ENCODE results near the gene PTPRG.

The PTPRG gene

DNA sequence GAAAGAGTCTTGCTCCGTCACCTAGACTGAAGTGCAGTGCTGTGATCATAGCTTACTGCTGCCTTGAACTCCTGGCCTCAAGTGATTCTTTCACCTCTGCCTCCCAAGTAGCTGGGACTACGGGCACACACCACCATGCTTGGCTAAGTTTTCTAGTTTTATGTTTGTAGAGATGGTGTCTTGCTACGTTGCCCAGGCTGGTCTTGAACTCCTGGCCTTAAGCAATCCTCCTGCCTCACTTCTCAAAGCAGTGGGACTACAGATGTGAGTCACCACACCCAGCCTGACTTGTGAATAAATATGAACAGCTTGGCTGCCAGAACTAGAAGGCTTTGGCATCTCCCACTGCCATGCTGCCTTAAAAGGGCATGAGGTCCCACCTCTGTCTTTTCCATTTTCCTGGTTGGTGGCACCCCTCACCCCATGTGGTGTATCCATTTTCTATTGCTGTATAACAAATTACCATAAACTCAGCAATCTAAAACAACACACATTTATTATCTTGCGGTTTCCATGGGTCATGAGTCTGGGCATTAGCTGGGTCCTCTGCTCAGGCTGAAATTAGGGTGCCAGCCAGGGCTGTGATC, 44.3 kb downstream of the PTPRG start:
- Histone ChIP-seq H3K4me1 (ENCODE audit: control insufficient read depth, insufficient read depth, low read length) (no peaks in the 10 kb centered on the region; the same call in 1 of the 2 replicates), H3K36me3 (ENCODE audit: control insufficient read depth, insufficient read depth, low read length) (peaks cover 30% of the 10 kb centered on the region), H3K27ac (ENCODE audit: low read depth, low read length) (no peak overlapping the region), H3K27me3 (ENCODE audit: control insufficient read depth, insufficient read depth, low read length) (no peaks in the 10 kb centered on the region), H3K4me3 (ENCODE audit: low read depth, low read length) (no peak overlapping the region), H3K9ac (ENCODE audit: low read length) (no peak overlapping the region), H3K9me3 (ENCODE audit: control insufficient read depth, insufficient read depth, low read depth, low read length) (peaks cover 5% of the 10 kb centered on the region; the same call in 1 of the 2 replicates)

DNA sequence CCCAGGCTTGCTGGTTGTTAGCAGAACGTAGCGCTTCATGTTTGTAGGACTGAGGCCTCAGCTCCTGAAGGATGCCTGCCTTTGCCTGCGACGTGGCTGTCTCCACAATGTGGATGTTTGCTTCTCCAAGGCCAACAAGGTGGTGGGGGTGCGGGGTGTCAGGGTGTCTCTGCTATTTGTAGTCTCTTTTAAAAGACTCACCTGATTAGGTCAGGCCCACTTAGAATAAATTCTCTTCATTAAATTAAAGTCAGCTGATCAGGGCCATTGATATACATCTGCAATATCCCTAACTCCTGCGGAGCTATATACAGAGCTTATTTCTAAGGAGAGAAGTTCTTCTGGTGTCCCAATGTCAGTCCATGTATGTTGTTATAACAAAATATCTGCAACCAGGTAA, 44.8 kb downstream of the PTPRG start:
- Histone ChIP-seq H3K27me3 (ENCODE audit: control insufficient read depth, insufficient read depth, low read length) (no peaks in the 10 kb centered on the region), H3K36me3 (ENCODE audit: control insufficient read depth, insufficient read depth, low read length) (peaks cover 30% of the 10 kb centered on the region), H3K4me3 (ENCODE audit: low read depth, low read length) (no peak overlapping the region), H3K4me1 (ENCODE audit: control insufficient read depth, insufficient read depth, low read length) (no peaks in the 10 kb centered on the region; the same call in 1 of the 2 replicates), H3K9ac (ENCODE audit: low read length) (no peak overlapping the region), H3K9me3 (ENCODE audit: control insufficient read depth, insufficient read depth, low read depth, low read length) (peaks cover 5% of the 10 kb centered on the region; the same call in 1 of the 2 replicates), H3K27ac (ENCODE audit: low read depth, low read length) (no peak overlapping the region)

DNA sequence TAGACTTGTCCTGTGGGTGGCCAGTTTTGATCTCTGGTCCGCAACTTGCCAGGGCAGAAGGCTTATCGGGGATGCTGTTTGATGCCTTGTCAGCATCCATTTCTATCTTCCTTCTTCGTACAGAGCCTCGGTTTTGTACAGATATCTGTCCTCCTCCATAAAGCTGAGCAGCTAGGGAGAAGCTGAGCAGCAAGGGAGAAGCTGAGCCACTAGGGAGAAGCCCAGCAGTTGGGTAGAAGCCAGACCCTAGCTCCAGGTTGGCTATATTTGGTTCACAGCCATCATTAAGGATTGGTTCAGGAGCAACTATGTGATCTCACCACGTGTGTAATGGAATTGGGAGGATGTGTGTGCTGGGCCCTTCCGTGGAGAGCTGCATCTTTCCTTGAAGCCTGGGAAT, 46.7 kb downstream of the PTPRG start:
- H3K4me1 ChIP-seq (ENCODE audit: control insufficient read depth, insufficient read depth, low read length) = peaks cover 7% of the 10 kb centered on the region; the same call in 1 of the 2 replicates
- H3K9me3 ChIP-seq (ENCODE audit: control insufficient read depth, insufficient read depth, low read depth, low read length) = peaks cover 3% of the 10 kb centered on the region; the same call in 1 of the 2 replicates
- no peak overlapping the region for H3K9ac ChIP-seq (ENCODE audit: low read length)
- no peak overlapping the region for H3K4me3 ChIP-seq (ENCODE audit: low read depth, low read length)
- H3K27ac ChIP-seq (ENCODE audit: low read depth, low read length) = no peak overlapping the region
- no peaks in the 10 kb centered on the region for H3K27me3 ChIP-seq (ENCODE audit: control insufficient read depth, insufficient read depth, low read length)
- H3K36me3 ChIP-seq (ENCODE audit: control insufficient read depth, insufficient read depth, low read length) = peaks cover 23% of the 10 kb centered on the region

DNA sequence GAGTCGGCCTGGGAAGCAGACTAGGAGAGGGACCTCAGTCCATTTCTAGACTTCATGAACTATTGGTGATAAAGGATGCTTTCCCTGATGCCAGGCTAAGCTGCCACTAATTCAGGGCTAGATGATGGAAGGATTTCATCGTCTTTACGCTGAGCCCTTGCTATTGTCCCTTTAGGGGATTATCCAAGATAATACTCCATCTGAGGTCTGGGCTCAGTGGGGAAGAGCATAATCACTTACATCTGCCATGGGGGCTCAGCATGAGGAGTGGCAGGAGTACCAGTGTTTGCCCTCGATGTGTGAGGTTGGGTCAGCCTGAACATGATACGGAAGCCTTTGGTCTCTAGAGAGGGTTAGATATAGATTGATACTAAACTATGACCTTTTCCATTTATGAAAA, 47.3 kb downstream of the PTPRG start:
- H3K4me1 ChIP-seq (ENCODE audit: control insufficient read depth, insufficient read depth, low read length) = peaks cover 7% of the 10 kb centered on the region; the same call in 1 of the 2 replicates
- peaks cover 23% of the 10 kb centered on the region for H3K36me3 ChIP-seq (ENCODE audit: control insufficient read depth, insufficient read depth, low read length)

DNA sequence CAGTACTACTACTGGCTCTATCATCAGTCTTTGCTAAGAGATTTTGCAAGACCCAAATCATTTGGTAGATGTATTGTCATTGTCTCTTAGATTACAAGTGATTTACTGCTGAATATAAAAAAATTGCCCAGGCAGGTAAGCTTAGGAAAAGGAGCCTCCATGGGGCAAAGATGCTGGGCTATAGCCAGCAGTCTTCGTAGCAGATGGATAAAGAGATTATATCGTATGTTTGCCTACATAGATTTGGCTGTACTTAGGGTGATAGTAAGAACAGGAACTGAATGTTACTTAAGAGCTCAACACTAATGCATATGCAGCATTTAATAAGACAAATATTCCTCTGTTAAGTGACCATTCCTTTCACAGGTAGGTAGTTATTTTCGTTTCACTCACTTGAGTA, 48.9 kb downstream of the PTPRG start:
- H3K27ac ChIP-seq (ENCODE audit: low read depth, low read length) = no peak overlapping the region
- no peak overlapping the region for H3K9ac ChIP-seq (ENCODE audit: low read length)
- H3K9me3 ChIP-seq (ENCODE audit: control insufficient read depth, insufficient read depth, low read depth, low read length) = no peaks in the 10 kb centered on the region
- H3K36me3 ChIP-seq (ENCODE audit: control insufficient read depth, insufficient read depth, low read length) = peaks cover 21% of the 10 kb centered on the region
- no peak overlapping the region for H3K4me3 ChIP-seq (ENCODE audit: low read depth, low read length)
- H3K27me3 ChIP-seq (ENCODE audit: control insufficient read depth, insufficient read depth, low read length) = no peaks in the 10 kb centered on the region
- H3K4me1 ChIP-seq (ENCODE audit: control insufficient read depth, insufficient read depth, low read length) = peaks cover 7% of the 10 kb centered on the region; the same call in 1 of the 2 replicates

More for the DNA sequence above, 47.3 kb downstream of the PTPRG start:
- Histone ChIP-seq H3K9ac (ENCODE audit: low read length) (no peak overlapping the region), H3K27me3 (ENCODE audit: control insufficient read depth, insufficient read depth, low read length) (no peaks in the 10 kb centered on the region), H3K9me3 (ENCODE audit: control insufficient read depth, insufficient read depth, low read depth, low read length) (no peaks in the 10 kb centered on the region), H3K4me3 (ENCODE audit: low read depth, low read length) (no peak overlapping the region), H3K27ac (ENCODE audit: low read depth, low read length) (no peak overlapping the region)

DNA sequence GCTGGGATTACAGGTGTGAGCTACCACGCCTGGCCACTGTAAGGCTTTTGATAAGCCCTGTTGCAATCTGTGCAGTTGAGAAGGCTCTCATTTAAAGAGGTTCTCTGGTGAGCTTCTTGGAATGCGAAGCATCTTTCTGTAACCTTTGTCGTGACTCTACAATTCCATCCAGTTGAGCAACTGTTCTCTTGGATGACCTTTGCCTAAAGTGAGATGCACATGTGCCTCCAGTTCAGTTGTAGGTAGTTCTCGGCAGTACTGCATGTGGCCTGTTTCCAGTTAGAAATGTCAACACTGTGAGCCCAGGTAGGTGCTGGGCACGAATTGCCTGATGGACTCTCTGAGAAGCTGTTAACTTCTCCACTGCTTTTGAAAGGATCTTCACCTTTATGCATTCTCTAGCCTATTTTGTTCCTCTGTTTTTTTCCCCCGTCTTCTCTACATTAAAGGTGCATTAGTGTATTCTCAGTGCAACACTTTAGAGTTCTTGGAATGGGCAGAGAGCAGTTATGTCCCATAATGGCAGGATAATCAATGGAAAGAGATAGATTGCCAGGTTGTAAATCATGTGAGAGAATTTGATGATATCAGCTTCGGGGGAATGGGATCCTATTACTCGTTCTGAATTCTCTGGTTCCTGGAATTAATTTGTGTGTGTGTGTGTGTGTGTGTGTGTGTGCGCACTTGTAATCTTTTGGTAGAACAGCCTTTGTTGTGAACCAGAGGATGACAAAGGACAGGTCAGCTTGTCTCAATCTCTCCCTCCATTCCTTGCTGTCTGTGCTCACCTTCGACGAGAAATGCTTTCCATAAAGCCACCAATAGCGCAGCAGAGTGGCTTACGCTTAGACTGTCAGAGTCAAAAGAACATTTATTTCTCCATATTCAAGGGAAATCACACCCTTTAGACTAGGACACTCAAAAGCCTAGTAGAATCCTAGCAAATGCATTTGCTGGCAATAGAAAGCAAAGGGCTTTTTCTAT, 51.1 kb downstream of the PTPRG start:
- peaks cover 11% of the 10 kb centered on the region for H3K36me3 ChIP-seq (ENCODE audit: control insufficient read depth, insufficient read depth, low read length)
- H3K9me3 ChIP-seq (ENCODE audit: control insufficient read depth, insufficient read depth, low read depth, low read length) = no peaks in the 10 kb centered on the region
- H3K4me1 ChIP-seq (ENCODE audit: control insufficient read depth, insufficient read depth, low read length) = peaks cover 19% of the 10 kb centered on the region; the same call in 1 of the 2 replicates
- no peak overlapping the region for H3K9ac ChIP-seq (ENCODE audit: low read length)
- H3K4me3 ChIP-seq (ENCODE audit: low read depth, low read length) = no peak overlapping the region
- no peaks in the 10 kb centered on the region for H3K27me3 ChIP-seq (ENCODE audit: control insufficient read depth, insufficient read depth, low read length)
- no peak overlapping the region for H3K27ac ChIP-seq (ENCODE audit: low read depth, low read length)

DNA sequence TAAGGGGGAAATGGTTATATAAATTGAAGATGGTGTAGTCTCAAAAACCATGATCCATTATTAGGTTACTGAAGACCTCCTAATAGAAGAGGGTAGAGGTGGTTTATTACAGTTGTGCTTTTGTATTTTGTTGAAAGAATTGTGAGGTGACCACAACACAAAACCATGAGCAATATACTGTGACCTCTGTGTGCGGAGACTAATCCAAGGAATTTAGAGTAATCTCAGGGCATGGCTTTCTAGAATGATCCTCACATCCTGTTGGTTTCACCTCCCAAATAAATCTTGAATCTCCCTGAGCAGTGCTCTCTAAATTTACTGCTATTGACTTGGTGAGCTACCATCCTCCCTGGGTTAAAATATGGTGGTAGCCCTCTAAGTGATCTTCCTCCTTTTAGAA, 52.3 kb downstream of the PTPRG start:
- Histone ChIP-seq H3K27me3 (ENCODE audit: control insufficient read depth, insufficient read depth, low read length) (no peaks in the 10 kb centered on the region), H3K36me3 (ENCODE audit: control insufficient read depth, insufficient read depth, low read length) (peaks cover 11% of the 10 kb centered on the region), H3K27ac (ENCODE audit: low read depth, low read length) (no peak overlapping the region), H3K4me3 (ENCODE audit: low read depth, low read length) (no peak overlapping the region), H3K9ac (ENCODE audit: low read length) (no peak overlapping the region), H3K4me1 (ENCODE audit: control insufficient read depth, insufficient read depth, low read length) (peaks cover 19% of the 10 kb centered on the region; the same call in 1 of the 2 replicates), H3K9me3 (ENCODE audit: control insufficient read depth, insufficient read depth, low read depth, low read length) (no peaks in the 10 kb centered on the region)

DNA sequence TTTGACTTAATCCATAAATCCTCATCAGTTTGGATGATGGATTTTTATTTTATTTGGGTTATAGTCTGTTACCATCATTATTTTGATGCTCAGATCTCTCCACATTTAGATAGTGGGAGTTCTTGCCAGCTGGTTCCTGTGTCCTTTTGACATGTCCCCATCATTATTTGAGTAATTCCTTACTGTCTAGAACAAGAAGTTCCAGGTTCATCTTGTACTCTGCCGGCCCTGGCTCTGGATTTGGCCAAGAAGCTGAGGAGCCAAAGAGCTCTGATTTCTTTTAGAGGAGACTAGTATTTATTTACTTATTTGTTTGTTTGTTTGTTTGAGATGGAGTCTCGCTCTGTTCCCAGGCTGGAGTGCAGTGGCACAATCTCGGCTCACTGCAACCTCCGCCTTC, 54.3 kb downstream of the PTPRG start:
- Histone ChIP-seq H3K9me3 (ENCODE audit: control insufficient read depth, insufficient read depth, low read depth, low read length) (no peaks in the 10 kb centered on the region), H3K27me3 (ENCODE audit: control insufficient read depth, insufficient read depth, low read length) (no peaks in the 10 kb centered on the region), H3K4me1 (ENCODE audit: control insufficient read depth, insufficient read depth, low read length) (peaks cover 26% of the 10 kb centered on the region), H3K27ac (ENCODE audit: low read depth, low read length) (no peak overlapping the region), H3K9ac (ENCODE audit: low read length) (no peak overlapping the region), H3K4me3 (ENCODE audit: low read depth, low read length) (no peak overlapping the region), H3K36me3 (ENCODE audit: control insufficient read depth, insufficient read depth, low read length) (peaks cover 19% of the 10 kb centered on the region)

DNA sequence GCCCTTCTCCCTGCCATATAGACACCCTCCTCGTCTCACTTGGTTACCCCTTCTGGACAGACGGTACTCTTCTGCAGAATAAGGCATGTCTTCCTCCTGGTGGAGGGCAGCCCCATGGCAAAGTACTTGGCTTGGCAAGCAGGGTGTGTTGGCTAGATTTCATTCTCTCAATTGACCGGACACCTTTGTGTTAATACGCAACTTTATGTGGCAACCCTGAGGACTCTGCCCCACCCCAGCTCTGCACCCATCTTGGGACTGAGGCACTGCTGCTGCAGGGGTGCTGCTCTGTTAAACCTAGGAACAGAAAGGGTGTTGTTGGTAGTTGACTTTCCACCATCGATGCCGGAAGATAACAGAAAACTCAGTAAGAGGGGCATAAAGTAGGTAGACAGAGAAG, 55.2 kb downstream of the PTPRG start:
- Histone ChIP-seq H3K9me3 (ENCODE audit: control insufficient read depth, insufficient read depth, low read depth, low read length) (no peaks in the 10 kb centered on the region), H3K27ac (ENCODE audit: low read depth, low read length) (no peak overlapping the region), H3K4me3 (ENCODE audit: low read depth, low read length) (no peak overlapping the region), H3K27me3 (ENCODE audit: control insufficient read depth, insufficient read depth, low read length) (no peaks in the 10 kb centered on the region), H3K36me3 (ENCODE audit: control insufficient read depth, insufficient read depth, low read length) (peaks cover 19% of the 10 kb centered on the region), H3K4me1 (ENCODE audit: control insufficient read depth, insufficient read depth, low read length) (peaks cover 26% of the 10 kb centered on the region), H3K9ac (ENCODE audit: low read length) (no peak overlapping the region)

DNA sequence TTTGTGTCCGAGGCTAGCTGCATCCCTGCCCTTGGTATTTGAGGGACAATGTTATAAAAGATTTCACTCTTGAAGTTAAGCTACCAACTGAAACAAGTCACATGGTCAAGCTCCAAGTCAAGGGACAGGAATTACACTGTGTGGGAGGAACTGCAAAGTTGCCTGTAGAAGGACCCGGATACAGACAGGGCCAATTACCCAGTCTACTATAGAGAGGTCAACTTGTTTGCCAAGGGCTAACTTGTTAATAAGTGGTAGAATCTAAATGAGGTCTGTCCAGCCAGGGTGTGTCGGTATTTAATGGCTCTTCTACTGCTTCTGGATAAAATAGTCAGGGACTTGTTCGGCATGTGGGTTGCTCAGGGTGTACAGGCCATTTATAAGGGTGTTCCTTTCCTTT, 55.7 kb downstream of the PTPRG start:
- H3K9ac ChIP-seq (ENCODE audit: low read length) = no peak overlapping the region
- H3K36me3 ChIP-seq (ENCODE audit: control insufficient read depth, insufficient read depth, low read length) = peaks cover 19% of the 10 kb centered on the region

DNA sequence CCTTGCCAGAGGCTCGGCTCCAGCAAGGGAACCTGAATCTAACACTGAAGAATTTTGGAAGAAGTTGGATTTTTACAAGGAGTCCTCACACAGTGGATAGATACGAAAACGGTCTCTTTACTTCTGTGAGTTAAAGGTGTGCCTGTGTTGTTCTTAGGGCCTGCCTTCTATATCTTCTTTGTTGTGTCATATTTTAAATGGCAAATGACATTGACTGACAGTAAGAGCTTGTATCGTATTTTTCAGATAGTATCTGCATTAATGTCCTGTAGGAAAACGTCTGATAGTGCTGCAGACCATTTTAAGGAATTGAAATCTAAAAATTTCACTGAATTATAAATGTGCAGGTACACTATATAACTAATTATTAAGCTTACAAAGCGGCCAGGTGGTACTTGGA, 56.3 kb downstream of the PTPRG start:
- no peak overlapping the region for H3K27ac ChIP-seq (ENCODE audit: low read depth, low read length)
- no peak overlapping the region for H3K9ac ChIP-seq (ENCODE audit: low read length)
- H3K27me3 ChIP-seq (ENCODE audit: control insufficient read depth, insufficient read depth, low read length) = no peaks in the 10 kb centered on the region
- no peaks in the 10 kb centered on the region for H3K9me3 ChIP-seq (ENCODE audit: control insufficient read depth, insufficient read depth, low read depth, low read length)
- H3K4me1 ChIP-seq (ENCODE audit: control insufficient read depth, insufficient read depth, low read length) = peaks cover 19% of the 10 kb centered on the region
- no peak overlapping the region for H3K4me3 ChIP-seq (ENCODE audit: low read depth, low read length)
- peaks cover 21% of the 10 kb centered on the region for H3K36me3 ChIP-seq (ENCODE audit: control insufficient read depth, insufficient read depth, low read length)

More for the DNA sequence above, 55.7 kb downstream of the PTPRG start:
- no peaks in the 10 kb centered on the region for H3K9me3 ChIP-seq (ENCODE audit: control insufficient read depth, insufficient read depth, low read depth, low read length)
- peaks cover 24% of the 10 kb centered on the region for H3K4me1 ChIP-seq (ENCODE audit: control insufficient read depth, insufficient read depth, low read length)
- H3K4me3 ChIP-seq (ENCODE audit: low read depth, low read length) = no peak overlapping the region
- no peaks in the 10 kb centered on the region for H3K27me3 ChIP-seq (ENCODE audit: control insufficient read depth, insufficient read depth, low read length)
- H3K27ac ChIP-seq (ENCODE audit: low read depth, low read length) = no peak overlapping the region

All from HUES6 (cell line).